Muscle of leg (tissue), 11 donors: ENCODE measurements around the gene PHACTR3. TPM values are rescaled to one million over a fixed set of nuclear protein-coding genes. Genes with fewer than 3 reads are reported as not detected.

Experiments
- DNase-seq: peaks from one replicate; pipeline ENCODE4 v3.0.0; 2013
- H3K27ac ChIP-seq: one replicate; pipeline ENCODE4 v1.5.1; 2013; ENCODE audit warnings: mild to moderate bottlenecking, low read length, control low read depth
- H3K27me3 ChIP-seq: one replicate; pipeline ENCODE4 v1.6.1; 2013; ENCODE audit warnings: low read length; ENCODE audit not compliant: control insufficient read depth, insufficient read depth
- H3K36me3 ChIP-seq: one replicate; pipeline ENCODE4 v1.6.1; 2013; ENCODE audit warnings: low read length; ENCODE audit not compliant: control insufficient read depth, insufficient read depth
- H3K4me1 ChIP-seq: one replicate; pipeline ENCODE4 v1.6.1; 2013; ENCODE audit warnings: low read length; ENCODE audit not compliant: control insufficient read depth, insufficient read depth
- H3K4me3 ChIP-seq: one replicate; pipeline ENCODE4 v1.5.1; 2013; ENCODE audit warnings: low read length, control low read depth
- H3K9me3 ChIP-seq: replicated peaks from 2 replicates; pipeline ENCODE4 v1.6.1; 2013; ENCODE audit warnings: low read depth, low read length; ENCODE audit not compliant: control insufficient read depth
- WGBS: methylation state at CpG from one replicate; pipeline ENCODE4 v1.1.5; 2013; ENCODE audit warnings: missing lambda C conversion rate; ENCODE audit not compliant: insufficient coverage; 5-methylcytosine and 5-hydroxymethylcytosine counted together
- polyA plus RNA-seq, 8 donors: library from polyadenylated mRNA; unstranded; fragments of 120-200 nt; gene quantifications; one replicate each; pipeline versions ENCODE4 v1.2.1 to v1.2.3, GENCODE V29; 2013; ENCODE audit warnings: inconsistent platforms in 1 of 8, low replicate concordance in 1 of 8; ENCODE audit not compliant: insufficient read length in 8 of 8, insufficient read depth in 1 of 8
- total RNA-seq: library from RNA; stranded (reverse); fragments of 120-200 nt; gene quantifications from one replicate; pipeline ENCODE4 v1.2.4, GENCODE V29; 2013

PHACTR3 gene
- total and polyA plus RNA-seq, 9 donors, result 4.7 to 17.0 (median 9.9) TPM

- peaks cover 3% of the 10 kb centered on the region for H3K27me3 ChIP-seq
- H3K36me3 ChIP-seq, result no peaks in the 10 kb centered on the region
- H3K27ac ChIP-seq, result peak overlapping the region; percentile 49
- H3K4me3 ChIP-seq, result no peak overlapping the region
- no peak for DNase-seq
- H3K4me1 ChIP-seq, result peaks cover 42% of the 10 kb centered on the region
- WGBS, result 87% methylated on average over 18 of the region's 20 CpGs
- H3K9me3 ChIP-seq, result no peaks in the 10 kb centered on the region
Measured at GRCh38 chr20:59819496-59820203, 215.3 kb downstream of the PHACTR3 start.

GRCh38 chr20:59820204-59821041, 216.1 kb downstream of the PHACTR3 start:
- H3K27ac ChIP-seq, result peak overlapping the region; percentile 49
- H3K4me3 ChIP-seq, result no peak overlapping the region
- peak; percentile 83 for DNase-seq
- peaks cover 3% of the 10 kb centered on the region for H3K27me3 ChIP-seq
- H3K36me3 ChIP-seq, result no peaks in the 10 kb centered on the region
- H3K4me1 ChIP-seq, result peaks cover 49% of the 10 kb centered on the region
- no peaks in the 10 kb centered on the region for H3K9me3 ChIP-seq
- 48% methylated on average over 9 of the region's 11 CpGs for WGBS

- Histone ChIP-seq H3K9me3 (no peaks in the 10 kb centered on the region), H3K4me3 (no peak overlapping the region), H3K36me3 (no peaks in the 10 kb centered on the region), H3K27ac (no peak overlapping the region), H3K27me3 (peaks cover 3% of the 10 kb centered on the region), H3K4me1 (peaks cover 54% of the 10 kb centered on the region)
- DNase-seq, result no peak
- 85% methylated on average over 7 of the region's 7 CpGs for WGBS
Measured at GRCh38 chr20:59821201-59821600, 216.9 kb downstream of the PHACTR3 start.

GRCh38 chr20:59821788-59822187, 217.4 kb downstream of the PHACTR3 start:
- no peak for DNase-seq
- no CpG with 5 or more reads among the region's 19 CpGs for WGBS
- no peak overlapping the region for H3K4me3 ChIP-seq
- H3K4me1 ChIP-seq, result peaks cover 58% of the 10 kb centered on the region
- H3K27me3 ChIP-seq, result peaks cover 3% of the 10 kb centered on the region
- H3K9me3 ChIP-seq, result no peaks in the 10 kb centered on the region
- no peak overlapping the region for H3K27ac ChIP-seq
- H3K36me3 ChIP-seq, result no peaks in the 10 kb centered on the region

GRCh38 chr20:59822291-59823029, 218.1 kb downstream of the PHACTR3 start:
- H3K4me1 ChIP-seq, result peaks cover 65% of the 10 kb centered on the region
- WGBS, result 72% methylated on average over 21 of the region's 21 CpGs
- no peaks in the 10 kb centered on the region for H3K9me3 ChIP-seq

GRCh38 chr20:59823030-59823423, 218.7 kb downstream of the PHACTR3 start:
- H3K27ac ChIP-seq, result no peak overlapping the region
- H3K9me3 ChIP-seq, result no peaks in the 10 kb centered on the region
- no peak overlapping the region for H3K4me3 ChIP-seq
- 40% methylated on average over 1 of the region's 9 CpGs for WGBS
- peaks cover 3% of the 10 kb centered on the region for H3K27me3 ChIP-seq
- DNase-seq, result no peak
- peaks cover 71% of the 10 kb centered on the region for H3K4me1 ChIP-seq
- H3K36me3 ChIP-seq, result no peaks in the 10 kb centered on the region

More at GRCh38 chr20:59822291-59823029, 218.1 kb downstream of the PHACTR3 start:
- no peak overlapping the region for H3K4me3 ChIP-seq
- no peak for DNase-seq
- no peaks in the 10 kb centered on the region for H3K36me3 ChIP-seq
- H3K27ac ChIP-seq, result no peak overlapping the region
- H3K27me3 ChIP-seq, result peaks cover 3% of the 10 kb centered on the region

- peaks cover 77% of the 10 kb centered on the region for H3K4me1 ChIP-seq
- no peaks in the 10 kb centered on the region for H3K9me3 ChIP-seq
- no peak overlapping the region for H3K27ac ChIP-seq
- no peaks in the 10 kb centered on the region for H3K36me3 ChIP-seq
- 49% methylated on average over 2 of the region's 8 CpGs for WGBS
- DNase-seq, result peak; percentile 89
- no peak overlapping the region for H3K4me3 ChIP-seq
- peaks cover 3% of the 10 kb centered on the region for H3K27me3 ChIP-seq
Measured at GRCh38 chr20:59823491-59824259, 219.3 kb downstream of the PHACTR3 start.

GRCh38 chr20:59824711-59825562, 220.6 kb downstream of the PHACTR3 start:
- Histone ChIP-seq H3K27me3 (no peaks in the 10 kb centered on the region), H3K4me1 (peaks cover 84% of the 10 kb centered on the region), H3K9me3 (no peaks in the 10 kb centered on the region), H3K27ac (no peak overlapping the region), H3K4me3 (no peak overlapping the region), H3K36me3 (no peaks in the 10 kb centered on the region)
- no peak for DNase-seq
- 88% methylated on average over 5 of the region's 8 CpGs for WGBS

GRCh38 chr20:59825563-59825920, 221.2 kb downstream of the PHACTR3 start:
- Histone ChIP-seq H3K36me3 (no peaks in the 10 kb centered on the region), H3K27me3 (no peaks in the 10 kb centered on the region), H3K9me3 (no peaks in the 10 kb centered on the region), H3K4me1 (peaks cover 79% of the 10 kb centered on the region), H3K4me3 (no peak overlapping the region), H3K27ac (no peak overlapping the region)
- no peak for DNase-seq
- 97% methylated on average over 4 of the region's 4 CpGs for WGBS
